T-helper 9 cell (primary cell): Measurements from ENCODE around the gene TMEM131.
"Not testable (repeated sequence)": the region's sequence is repeated elsewhere in the genome, so short reads cannot be mapped to it uniquely, and the experiment has no call there.

Experiments
- DNase-seq: peaks from one replicate; pipeline ENCODE4 v3.0.0-alpha.2; 2020

The TMEM131 gene

DNA sequence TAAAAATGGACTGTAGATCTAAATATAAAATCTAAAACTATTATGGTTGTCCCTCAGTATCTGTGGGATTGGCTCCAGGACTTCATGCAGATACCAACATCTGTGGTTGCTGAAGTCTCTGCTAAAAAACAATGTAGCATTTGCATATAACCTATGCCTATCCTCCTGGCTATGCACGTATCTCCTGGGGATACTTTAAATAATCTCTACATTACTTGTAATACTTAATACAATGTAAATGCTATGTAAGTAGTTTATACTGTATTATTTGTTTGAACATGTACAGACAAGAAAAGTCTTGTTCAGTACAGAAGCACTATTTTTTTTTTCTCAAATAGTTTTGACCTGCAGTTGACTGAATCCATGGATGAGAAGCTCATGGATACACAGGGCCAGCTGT is 147.4 kb downstream of the TMEM131 start:
- no peak for DNase-seq

DNA sequence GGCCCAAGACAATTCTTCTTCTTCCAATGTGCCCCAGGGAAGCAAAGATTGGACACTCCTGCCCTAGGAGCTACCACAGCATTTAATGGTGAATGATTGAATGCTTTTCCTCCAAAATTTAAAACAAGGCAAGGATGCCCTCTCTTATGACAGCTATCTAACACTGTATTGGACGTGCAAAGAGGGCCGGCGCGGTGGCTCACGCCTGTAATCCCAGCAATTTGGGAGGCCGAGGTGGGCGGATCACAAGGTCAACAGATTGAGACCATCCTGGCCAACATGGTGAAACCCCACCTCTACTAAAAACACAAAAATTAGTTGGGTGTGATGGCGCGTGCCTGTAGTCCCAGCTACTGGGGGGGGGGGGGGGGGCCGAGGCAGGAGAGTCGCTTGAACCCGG is 149.0 kb downstream of the TMEM131 start:
- not testable (repeated sequence) for DNase-seq

DNA sequence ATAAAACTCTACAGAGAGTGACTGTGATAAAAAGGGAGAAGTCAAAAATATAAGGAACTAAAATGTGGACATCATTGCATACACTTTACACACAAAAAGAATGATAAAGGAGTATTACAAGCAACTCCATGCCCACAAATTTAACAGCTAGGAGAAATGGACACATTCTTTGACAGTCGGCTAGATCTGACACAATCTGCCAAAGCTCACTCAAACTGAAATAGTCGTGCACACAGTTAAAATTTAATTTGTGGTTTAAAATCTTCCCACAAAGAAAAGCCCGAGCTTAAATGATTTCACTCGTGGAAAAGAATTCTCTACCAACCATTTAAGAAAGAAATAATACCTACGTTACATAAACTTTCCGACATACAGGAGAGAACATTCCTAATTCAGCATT is 149.9 kb downstream of the TMEM131 start:
- DNase-seq, result no peak

DNA sequence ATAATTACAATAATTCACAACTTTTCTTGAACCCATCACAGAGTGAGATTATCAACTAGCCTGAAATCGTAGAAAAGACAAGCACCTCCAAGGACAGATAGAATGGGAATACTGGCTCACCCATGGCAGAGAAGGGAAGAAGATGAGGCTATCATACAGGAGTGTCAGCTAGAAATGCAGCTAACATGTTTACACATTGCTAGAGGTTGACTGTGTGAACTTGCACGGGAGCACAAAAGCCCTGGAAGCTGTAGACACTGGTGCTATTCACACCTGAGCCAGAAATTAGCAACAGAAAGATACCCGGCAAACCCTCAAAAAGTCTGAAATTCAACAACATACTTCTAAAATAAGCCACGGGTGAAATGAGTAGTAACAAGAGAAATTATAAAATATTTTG is 150.6 kb downstream of the TMEM131 start:
- DNase-seq, result no peak

DNA sequence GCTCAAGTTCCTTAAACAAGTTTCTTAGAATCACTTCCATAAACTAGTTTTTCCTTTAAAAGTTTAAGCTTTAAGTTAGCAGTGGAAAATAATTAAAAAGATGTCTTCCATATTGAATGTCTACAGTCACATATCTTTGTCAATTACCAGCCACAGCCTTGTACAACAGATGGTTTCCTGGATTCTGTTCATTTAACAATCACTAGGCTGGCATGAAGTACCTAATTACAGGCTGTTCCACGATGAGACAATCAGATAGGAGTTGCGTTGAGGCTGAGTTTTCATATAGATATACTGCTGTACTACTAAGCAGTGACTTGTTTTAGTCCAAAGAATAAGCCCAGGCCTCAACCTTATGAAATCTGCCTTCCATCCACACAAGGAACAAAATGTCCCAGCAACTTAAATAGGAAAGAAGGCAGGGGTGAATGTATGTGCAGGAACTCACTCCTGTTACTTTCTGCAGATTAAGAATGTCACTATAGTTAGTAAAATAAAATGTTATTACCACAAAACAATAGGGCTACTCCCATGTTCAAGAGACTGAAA is 151.4 kb downstream of the TMEM131 start:
- DNase-seq, result no peak

DNA sequence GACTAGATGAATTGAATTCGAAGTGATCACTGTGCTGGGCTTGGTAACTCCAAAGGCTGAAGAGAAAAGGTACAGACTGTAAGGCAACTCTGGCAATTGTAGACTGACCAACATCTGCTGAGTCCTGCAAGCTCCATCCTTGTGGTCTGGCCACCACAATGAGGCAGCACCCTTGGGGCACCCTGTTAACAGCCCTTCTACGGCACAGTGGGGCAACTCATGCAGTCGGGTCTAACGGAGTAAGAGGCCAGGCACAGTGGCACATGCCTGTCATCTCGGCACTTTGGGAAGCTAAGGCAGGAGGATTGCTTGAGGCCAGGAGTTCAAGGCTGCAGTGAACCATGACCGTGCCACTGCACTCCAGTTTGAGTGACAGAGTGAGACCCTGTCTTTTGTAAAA is 155.6 kb downstream of the TMEM131 start:
- no peak for DNase-seq

DNA sequence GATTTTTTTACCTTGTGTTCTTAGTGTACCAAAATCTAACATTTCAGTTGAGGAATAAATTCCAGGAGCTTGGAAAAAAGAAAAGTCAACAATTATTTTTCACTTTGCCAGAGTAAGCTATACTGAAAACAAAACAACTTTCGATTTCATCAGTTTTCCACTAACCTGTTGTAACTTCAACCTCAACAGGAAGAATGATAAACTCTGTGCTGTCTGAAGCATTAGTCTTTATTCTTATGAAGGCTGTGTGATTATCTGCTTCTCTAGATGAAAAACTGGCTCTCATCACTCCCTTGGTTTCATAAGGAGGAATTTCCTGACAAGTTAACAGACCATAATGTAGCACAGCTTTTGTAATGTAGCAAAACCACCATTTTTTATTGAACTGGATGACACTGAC is 161.1 kb downstream of the TMEM131 start:
- DNase-seq, result no peak

DNA sequence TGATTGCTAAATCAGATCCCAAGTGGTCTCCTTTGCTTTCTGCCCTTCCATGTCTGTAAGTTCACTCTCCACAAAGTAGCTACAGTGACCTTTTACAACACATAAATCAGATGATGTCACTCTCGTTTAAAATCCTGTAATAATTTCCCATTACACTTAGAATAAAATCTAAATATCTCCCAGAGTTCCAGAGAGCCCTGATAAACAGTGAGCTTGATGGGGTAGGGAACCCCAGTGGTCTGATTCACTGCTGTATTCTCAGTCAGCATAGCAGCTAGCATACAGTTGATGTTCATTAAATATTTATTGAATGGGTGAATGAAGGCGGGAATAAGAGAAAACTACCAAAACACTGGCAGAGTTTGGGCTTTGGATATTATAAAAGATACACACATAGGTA is 164.6 kb downstream of the TMEM131 start:
- no peak for DNase-seq

DNA sequence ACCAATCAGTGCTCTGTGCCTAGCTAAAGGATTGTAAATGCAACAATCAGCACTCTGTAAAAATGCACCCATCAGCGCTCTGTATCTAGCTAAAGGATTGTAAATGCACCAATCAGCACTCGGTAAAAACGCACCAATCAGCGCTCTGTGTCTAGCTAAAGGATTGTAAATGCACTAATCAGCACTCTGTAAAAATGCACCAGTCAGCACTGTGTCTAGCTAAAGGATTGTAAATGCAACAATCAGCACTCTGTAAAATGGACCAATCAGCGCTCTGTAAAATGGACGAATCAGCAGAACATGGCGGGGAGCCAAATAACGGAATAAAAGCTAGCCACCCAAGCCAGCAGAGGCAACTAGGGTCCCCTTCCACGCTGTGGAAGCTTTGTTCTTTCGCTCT is 166.5 kb downstream of the TMEM131 start:
- DNase-seq, result not testable (repeated sequence)

DNA sequence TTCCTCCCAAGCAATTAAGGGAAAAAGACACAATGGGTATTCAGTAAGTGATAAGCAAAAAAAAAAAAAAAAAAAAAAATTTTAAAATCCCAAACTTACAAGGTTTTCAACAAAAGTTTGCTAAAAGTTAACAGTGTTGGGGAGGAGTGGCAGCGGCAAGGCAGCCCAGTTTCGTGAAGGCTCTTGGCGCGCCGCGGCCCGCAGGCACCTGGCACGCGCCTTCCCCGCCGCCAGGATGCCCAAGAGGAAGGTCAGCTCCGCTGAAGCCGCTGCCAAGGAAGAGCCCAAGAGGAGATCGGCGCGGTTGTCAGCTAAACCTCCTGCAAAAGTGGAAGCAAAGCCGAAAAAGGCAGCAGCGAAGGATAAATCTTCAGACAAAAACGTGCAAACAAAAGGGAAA is 168.7 kb downstream of the TMEM131 start:
- not testable (repeated sequence) for DNase-seq

DNA sequence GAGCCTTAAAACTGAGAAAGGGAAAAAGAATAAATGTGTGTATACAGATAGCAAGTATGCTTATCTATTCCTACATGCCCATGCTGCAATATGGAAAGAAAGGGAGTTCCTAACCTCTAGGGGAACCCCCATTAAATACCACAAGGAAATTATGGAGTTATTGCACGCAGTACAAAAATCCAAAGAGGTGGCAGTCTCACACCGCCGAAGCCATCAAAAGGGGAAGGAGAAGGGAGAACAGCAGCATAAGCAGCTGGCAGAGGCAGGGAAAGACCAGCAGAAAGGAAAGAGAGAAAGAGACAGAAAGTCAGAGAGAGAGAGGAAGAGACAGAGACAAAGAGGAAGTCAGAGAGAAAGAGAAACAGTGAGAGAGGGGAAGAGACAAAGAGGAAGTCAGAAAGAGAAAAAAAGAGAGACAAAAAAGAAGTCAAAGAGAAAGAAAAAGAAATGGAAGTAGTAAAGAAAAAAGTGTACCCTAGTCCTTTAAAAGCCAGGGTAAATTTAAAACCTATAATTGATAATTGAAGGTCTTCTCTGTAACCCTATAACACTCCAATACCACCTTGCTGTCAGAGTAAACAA is 169.4 kb downstream of the TMEM131 start:
- not testable (repeated sequence) for DNase-seq

DNA sequence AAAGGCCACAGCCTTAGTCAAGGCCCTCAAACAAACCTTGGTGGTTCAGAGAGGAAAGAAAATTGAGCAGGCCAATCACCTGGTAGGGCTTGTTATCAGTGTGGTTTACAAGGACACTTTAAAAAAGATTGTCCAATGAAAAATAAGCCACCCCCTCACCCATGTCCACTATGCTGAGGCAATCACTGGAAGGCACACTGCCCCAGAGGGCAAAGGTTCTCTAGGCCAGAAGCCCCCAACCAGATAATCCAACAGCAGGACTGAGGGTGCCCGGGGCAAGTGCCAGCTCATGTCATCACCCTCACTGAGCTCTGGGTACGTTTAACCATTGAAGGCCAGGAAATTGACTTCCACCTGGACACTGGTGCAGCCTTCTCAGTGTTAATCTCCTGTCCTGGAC is 171.7 kb downstream of the TMEM131 start:
- not testable (repeated sequence) for DNase-seq

DNA sequence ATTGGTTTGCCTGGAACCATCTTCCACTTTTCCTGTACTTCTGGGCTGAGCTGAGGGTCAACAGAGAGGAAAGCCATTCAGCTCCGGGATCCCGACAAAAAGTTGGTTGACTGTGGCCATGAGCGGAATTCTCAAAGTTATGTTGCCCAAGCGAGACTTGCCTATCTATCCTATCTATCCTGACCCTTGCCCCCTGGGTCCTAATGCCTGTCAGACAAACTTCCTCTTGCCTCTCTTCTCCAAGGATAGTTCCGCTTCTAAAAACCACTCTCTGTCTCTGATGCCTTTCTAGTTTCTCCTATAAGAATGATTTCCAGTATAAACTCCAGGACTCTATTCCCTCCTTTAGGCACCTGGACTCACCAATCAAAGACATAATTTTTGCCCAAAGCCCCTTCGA is 173.9 kb downstream of the TMEM131 start:
- not testable (repeated sequence) for DNase-seq

DNA sequence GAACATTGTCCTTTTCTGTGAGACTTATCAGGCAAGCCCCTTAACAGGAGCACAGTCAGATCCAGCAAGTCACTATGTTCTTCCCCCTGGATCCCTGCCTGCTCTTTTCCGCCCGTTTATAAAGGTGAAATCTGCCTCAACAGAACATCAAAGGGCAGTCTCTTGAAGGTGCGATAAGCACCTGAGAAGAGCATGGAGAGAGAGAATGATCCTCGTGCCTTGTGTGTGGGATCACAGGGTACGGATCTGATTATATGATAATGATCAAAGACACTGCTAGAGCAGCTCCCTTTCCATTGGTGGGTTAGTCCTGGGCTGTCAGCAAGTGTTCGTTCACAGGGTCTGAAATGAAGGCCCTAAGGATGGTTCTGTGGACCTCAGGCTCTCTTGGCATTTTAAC is 176.0 kb downstream of the TMEM131 start:
- DNase-seq, result no peak

DNA sequence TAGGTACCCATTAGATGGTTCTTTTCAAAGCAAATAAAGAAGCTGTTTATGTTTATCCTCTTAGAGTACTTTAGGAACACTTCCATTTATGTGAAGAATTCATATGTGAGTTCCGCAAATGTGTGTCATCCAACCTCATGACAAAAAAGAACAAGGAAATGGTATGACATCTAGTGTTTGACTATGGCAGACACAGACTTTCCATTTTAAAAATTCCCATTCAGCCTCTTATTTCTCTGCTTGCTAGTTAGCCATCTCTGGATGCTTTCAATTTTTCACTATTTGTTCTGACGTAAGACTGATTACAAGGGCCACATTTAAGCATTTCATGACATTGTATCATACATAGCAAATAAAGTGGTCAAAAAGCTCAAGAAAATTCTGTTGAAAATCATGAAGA is 179.3 kb downstream of the TMEM131 start:
- no peak for DNase-seq

DNA sequence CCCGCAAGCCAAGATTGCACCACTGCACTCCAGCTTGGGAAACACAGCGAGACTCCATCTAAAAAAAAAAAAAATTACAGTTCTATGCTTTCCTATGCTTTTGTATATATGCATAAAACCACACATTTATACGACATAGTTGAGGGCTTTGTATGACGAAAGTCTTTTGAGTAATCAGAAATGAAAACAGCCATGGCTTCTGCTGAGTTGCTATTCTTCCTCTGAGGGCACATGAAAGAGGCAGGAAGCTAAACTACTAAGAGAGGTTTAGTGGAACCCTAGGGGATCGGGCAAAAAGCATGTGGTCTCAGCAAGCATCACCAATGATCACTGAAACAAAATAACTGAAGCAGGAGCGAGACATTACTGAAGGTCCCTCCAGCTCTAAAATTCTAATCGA is 182.8 kb downstream of the TMEM131 start:
- no peak for DNase-seq

DNA sequence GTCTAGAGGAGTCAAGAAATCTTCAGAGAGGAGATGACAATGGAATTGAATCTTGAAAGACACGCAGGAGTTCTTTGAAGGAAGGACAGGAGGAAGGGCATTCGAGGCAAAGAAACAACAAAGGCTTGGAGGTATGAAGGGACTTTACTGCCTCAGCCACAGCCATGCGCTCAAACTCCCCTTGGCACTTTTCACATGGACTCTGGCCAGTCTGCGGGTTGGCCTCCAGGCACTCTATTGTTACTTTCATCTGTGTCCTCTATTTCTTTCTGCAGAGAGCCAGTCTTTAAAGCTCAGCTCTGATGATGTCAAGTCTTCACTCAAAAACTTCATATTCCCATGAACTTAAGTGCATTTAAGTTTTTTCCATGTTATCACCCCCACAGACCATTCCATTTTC is 186.9 kb downstream of the TMEM131 start:
- DNase-seq, result no peak

DNA sequence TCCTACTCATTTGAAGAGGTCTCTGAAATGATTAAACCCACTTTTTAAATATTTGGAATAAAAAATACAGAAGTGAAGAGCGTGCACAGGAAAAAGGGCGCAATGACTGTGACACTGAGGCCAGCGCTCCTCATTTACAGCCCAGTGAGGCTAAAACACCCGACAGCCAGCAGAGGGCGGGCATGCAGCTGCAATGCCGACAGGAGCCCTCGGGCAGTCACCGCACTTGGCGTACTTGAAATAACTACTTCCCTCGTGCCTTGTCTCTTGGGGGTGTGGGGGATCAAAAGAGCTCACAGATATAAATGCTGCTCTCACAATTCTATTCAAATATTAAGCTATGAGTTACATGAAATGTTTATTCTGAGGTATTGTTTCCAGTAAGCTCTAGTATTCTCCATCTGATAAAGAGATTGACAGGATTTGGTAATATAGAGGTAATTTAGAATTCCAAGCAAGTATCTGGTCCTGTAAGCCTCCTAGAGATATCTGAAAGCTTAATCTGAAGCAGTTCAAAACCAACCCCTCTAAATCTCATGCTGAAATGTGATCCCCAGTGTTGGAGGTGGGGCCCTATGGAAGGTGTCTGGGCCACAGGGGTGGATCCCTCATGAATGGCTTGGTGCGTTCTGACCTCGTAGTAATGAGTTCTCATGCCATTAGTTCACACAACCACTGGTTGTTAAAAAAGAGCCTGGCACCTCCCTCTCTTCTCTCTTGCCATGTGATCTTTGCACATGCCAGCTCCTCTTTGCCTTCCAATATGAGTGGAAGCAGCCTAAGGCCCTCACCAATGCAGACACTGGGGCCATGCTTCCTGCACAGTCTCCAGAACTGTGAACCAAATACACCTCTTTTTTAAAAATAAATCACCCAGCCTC is 188.8 kb downstream of the TMEM131 start:
- peak; percentile 62 for DNase-seq

DNA sequence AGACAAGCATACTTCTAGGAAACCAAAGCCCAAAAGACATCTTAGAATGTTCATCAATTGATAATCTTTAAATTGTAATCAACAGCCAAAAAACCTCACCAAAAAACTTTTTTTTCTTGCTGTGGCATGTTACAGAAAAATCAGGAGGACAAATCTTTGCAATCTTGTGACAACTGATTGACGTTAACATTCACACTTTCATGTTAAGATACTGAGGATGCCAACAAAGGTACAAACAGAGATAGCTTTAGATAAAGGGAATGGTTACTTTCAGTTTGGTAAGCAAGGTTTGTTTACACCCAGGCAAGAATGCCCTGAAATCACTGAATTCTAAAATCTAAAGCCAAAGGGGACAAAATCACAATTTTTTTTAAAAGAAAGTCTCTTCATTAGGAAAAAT is 190.0 kb downstream of the TMEM131 start:
- no peak for DNase-seq

DNA sequence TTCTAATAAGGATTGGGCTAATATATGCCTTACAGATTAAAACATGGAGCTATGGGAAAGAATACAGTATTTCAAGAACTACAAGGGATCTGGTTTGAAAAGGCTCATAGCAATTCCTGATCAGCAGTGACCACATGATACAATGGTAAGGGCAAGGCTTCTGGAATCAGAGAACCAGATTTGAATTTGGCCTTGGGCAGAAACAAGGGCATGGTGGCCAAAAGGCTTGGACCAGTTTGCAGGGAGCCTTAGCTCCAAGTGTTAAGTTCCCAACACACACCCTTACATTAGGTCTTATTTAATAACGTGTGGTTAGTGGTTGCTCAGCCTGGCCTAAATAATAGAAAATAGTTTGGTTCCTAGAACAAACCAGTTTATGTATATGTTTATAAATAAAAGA is 194.7 kb downstream of the TMEM131 start:
- no peak for DNase-seq

DNA sequence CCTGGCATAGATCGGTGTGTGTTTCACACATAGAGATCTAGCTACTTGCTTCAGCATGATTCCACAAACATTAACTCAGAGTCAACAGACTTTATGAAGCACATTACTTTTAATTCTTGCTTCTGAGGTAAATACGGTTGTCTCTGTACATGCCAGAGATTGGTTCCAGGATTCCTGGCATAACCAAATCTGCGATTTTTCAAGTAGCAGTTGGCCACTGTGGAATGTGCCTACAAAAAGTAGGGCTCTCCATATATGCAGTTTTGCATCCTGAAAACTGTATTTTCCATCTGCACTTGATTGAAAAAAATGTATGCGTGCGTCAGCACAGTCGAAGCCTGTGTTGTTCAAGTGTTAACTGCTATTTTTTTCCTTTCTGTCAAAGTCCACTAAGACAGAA is 197.3 kb downstream of the TMEM131 start:
- DNase-seq, result no peak

DNA sequence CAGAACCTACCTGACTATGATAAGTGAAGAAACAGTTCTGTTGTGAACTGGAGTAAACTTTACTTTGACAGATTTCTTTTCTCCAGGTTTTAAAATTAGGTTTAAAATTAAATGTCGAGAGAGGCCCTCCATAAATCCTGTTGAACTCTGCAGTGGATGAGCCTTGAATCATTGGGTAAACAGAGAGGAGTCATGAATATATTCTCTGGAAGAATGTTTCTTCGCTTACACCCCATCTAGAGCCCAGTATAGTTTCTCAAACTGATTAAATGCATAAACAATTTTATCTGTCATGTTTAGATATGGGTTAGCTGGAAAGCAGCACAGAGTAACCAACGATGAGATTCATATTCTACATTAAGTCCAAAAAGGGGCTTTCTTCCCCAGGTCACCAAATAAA is 198.4 kb downstream of the TMEM131 start:
- no peak for DNase-seq

DNA sequence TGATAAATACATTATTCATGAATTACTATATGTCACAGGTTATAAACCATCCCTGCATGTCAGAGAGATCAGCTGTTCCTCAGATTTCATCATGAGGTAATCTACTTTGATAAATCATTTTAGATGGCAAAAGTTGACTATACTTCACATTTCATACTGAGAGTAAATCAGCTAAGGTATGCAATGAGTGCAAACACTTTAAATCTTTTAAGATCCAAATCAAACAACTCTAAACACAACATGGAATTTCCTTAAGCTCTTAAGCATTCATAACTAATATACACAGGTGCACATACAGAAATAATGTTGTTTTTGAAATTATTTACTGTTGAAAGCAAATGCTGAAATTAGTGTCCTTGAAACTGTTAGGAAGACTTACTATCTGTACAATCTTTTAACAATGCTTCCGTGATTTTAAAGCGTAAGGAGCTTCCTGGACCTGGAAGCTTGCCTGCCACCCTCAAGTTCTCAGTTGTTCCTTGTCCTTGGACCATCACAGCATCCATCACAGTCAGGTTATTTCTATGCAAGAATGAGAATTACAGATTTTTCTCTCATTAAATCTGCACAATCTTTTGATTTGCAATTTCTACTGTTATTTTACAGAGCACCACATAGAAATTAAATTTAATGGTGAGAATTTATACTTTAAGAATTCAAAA is 199.2 kb downstream of the TMEM131 start:
- no peak for DNase-seq

DNA sequence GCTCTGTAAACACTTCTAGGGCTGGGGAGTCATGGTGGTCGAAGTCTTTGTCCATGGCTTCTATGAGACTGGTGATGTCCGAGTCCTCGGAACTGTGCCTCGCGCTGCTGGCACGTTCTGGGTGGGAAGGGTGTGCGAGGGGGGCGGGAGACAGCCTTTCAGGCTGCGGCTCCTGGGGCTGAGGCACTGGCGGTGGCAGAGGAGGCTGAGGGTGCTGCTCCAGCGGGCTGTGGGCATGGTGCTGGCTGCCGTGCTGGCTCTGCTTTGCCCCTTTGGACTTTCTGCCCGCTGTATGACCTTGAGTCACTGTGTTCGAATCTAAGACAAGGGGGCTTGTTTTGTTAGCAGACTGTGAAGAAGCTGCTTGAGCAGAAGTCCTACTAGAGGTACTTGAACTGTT is 203.3 kb downstream of the TMEM131 start:
- no peak for DNase-seq
